GM19099 (cell line): ENCODE data around the gene MRPL52.
A peak's percentile ranks its signal among the peaks of the same experiment; 100 is the strongest.

Experiments
- POLR2A ChIP-seq: IDR thresholded peaks from 3 replicates; pipeline ENCODE4 v1.6.1; 2011; ENCODE audit warnings: low read depth; ENCODE audit not compliant: insufficient read length; ENCODE audit errors: extremely low read depth

The MRPL52 gene

DNA sequence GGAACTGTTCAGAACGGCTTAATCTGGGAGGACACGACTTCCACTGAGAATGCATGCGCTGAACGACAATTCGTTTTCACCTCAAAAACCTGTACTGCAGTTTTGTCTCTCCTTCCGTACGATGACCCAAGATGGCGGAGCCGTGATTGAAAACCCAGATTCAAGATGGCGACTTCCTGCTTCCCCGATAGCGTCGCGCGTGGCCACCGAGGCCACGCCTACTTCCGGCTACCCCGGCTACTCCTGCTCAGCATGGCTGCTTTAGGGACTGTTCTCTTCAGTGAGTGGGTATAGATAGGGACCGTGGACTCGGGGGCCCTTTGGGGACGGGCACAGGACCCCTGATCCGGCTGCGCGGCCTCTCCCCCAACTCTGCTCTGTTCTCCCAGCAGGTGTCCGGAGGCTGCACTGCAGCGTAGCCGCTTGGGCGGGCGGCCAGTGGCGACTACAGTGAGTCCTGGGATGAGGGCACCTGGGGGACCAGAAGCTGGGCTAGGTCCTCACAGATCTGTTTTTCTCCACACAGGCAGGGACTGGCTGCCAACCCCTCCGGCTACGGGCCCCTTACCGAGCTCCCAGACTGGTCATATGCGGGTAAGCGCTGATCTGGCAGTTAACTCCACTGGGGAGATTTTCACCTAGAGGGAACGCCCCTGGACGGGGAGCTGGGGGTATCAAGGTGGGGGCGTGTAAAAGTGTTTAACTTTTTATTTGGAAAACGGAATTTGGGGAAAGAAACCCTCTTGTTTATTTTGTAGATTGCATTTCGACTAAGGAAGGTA lies at the start of gene MRPL52:
MRPL52 (plus strand) TSS at position 227 of the 782 bp plus-strand sequence; CDS start at position 253, 26 bp downstream.
- TF ChIP-seq POLR2A: peak; percentile 84

DNA sequence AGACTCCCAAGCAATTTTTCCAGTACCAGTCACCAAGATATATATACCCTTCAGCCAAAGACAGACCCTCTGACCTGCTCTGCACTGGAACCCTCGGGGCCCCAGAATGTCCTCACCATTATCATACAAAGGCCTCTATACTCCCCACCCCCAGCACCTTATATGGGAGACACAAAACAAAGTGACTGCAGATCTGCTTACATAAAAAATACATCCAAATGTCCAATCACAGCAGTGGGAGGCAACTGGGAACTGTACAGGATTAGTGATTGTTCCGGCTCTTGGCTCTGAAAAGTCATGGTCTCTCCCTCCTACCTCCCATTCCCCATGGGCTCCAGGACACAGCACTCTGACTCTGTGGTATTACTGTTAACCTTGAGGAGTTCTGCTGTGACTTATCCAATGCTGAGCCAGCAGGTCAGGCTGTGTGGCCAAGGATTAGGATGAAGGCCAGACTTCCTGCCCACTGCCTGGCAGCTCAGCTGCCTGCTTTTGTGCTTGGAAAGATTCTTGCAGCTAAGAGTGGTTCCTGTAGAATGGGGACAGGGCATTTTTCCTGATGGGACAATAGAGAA lies 49.5 kb upstream of the MRPL52 start:
- no peak for TF ChIP-seq POLR2A

DNA sequence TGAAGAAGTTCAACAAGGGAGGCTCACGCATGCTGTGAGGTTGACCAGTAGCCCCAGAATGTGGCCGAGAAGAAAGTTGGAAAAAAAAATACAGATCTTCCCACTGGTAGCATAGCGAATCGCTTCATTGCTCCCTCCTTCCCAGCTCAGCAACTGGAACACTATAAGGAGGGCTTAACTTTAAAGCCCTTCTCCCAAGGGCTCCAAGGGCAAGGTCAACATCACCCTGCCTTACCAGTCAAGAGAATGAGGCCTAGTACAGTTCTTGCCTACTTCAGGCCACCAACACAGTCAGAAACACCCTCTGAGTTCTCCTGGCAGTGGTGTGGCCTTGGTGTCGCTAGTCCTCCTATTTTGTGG lies 48.8 kb upstream of the MRPL52 start:
- TF ChIP-seq POLR2A: no peak

DNA sequence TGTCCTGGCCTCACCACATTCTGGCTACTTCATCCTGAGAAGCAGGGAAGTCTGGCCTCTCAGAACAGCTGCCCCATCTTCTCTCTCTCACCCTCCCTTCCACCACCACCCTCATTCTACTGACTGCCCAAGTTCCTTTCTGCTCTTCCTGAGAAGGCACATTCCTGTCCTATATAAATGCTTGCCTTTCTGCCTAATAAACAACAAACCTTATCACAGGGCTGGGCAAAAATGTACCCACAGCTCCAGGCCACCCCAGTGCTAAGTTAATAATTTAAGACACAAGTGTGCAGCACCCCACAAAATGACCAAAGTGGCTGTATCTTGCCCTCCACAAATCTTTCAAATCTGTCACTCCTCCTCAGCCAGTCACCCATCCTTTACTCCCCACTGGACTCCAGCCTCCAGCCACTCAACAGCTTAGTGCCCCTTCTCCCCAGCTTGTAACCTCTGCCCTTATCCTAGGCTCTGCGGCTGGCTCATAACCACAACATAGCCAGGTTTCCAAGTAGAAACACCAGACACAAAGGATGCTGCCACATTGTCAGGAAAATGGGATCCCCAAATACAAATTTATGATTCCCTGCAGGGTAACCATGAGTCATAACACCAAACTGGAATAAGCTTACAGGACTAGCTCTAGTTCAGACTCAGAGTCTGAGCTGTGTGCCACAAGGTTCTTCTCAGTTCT lies 48.2 kb upstream of the MRPL52 start:
- no peak for TF ChIP-seq POLR2A

DNA sequence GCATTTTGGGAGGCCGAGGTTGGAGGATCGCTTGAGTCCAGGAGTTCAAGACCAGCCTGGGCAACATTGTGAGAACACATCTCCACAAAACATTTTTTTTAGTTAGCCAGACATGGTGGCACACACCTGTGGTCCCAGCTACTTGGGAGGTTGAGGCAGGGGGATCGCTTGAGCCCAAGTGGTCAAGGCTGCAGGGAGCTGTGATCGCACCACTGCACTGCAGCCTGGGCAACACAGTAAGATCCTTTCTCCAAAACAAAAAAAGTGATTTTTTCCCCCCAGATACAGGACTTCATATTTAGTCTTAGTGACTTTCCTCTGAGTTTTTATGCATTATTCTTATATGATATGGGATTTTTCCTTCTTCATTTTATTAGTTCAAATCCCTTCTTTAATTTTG lies 43.0 kb upstream of the MRPL52 start:
- no peak for TF ChIP-seq POLR2A

DNA sequence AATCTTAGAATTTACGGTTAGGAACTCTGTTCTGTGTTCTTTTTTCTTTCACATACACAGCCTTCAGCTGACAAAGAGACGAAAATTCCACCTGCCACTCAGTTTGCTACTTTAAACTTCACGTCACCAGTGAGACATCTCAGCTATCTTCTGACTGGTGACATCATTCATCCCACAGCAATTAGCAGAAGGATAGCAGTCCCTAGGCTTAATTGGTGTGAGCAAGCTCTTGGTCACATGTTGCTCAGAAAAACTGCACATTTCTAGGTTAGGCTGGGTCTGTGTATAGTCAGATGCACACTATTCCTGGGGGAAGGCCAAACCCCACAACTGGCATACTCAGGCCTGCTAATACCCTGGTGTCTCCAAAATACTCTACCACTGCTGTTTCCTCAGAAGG lies 38.4 kb upstream of the MRPL52 start:
- no peak for TF ChIP-seq POLR2A

DNA sequence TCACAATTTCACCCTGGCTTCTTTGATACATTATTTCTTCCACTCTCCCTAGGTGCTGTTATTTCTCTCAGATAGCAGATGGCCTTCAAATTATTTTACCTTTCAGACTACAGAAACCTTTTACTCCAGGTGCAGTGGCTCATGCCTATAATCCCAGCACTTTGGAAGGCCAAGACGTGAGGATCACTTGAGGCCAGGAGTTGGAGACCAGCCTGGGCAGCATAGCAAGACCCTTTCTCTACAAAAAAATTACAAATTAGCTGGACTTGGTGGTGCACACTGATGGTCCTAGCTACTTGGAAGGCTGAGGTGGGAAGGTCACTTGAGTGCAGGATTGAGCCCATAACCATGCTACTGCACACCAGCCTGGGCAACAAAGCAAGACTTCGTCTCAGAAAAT lies 37.5 kb upstream of the MRPL52 start:
- TF ChIP-seq POLR2A: no peak

DNA sequence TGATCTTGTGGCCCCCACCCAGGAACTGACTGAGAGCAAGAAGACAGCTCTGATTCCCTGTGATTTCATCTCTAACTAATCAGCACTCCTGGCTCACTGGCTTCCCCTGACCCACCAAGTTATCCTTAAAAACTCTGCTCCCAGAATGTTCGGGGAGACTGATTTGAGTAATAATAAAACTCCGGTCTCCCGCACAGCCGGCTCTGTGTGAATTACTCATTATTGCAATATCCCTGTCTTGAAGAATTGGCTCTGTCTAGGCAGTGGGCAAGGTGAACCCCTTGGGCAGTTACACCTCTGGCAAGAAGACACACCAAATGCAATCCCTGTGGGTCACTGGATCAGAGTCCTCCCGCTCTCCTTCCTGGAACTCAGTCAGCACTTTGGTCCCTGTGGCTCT lies 35.7 kb upstream of the MRPL52 start:
- TF ChIP-seq POLR2A: no peak

DNA sequence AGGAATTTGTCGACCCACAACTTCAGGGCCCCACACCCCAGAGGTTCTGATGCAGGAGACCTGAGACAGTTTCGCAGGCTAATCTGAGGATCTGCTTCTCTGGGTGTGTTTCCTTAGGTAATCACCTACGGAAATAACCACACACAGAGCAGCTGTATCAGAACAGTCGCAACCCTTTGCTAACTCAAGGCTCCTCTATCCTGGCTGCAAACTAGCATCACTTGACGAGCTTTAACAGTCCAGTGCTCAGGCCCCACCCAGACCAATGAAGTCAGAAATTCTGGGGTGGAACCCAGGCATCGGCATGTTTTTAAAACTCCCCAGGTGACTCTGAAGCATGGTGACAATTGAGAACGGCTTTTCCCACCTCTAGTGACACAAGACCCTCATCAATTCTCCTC lies 35.1 kb upstream of the MRPL52 start:
- no peak for TF ChIP-seq POLR2A

DNA sequence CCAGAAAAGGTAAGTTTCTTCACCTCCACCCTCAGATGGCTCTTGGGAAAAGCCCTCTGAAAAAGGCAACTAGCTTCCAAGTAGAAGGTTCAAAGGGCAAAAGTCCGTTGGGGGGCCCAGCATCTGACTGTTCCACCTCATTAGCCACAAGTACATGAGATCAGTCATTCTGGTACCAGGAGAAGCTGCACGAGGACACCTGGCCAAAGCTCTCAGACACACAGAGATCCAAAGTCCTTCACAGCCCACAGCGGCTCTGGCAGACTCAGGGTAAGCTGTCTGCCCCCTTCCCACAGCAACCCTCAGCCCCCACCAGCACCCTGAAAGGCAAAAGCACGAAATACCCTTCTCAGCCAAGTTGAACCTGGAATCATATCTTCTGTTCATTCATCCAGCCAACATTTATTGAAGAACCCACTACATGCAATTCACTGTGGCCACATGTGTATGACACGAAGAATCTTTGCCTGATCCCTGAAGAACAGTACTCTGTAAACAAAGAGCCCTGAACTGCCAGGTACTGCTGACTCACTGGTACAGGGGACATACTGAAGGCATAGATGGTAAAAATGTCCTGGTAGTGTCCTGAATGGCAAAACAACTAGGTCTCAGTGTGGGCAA lies 33.5 kb upstream of the MRPL52 start:
- TF ChIP-seq POLR2A: peak; percentile 8

DNA sequence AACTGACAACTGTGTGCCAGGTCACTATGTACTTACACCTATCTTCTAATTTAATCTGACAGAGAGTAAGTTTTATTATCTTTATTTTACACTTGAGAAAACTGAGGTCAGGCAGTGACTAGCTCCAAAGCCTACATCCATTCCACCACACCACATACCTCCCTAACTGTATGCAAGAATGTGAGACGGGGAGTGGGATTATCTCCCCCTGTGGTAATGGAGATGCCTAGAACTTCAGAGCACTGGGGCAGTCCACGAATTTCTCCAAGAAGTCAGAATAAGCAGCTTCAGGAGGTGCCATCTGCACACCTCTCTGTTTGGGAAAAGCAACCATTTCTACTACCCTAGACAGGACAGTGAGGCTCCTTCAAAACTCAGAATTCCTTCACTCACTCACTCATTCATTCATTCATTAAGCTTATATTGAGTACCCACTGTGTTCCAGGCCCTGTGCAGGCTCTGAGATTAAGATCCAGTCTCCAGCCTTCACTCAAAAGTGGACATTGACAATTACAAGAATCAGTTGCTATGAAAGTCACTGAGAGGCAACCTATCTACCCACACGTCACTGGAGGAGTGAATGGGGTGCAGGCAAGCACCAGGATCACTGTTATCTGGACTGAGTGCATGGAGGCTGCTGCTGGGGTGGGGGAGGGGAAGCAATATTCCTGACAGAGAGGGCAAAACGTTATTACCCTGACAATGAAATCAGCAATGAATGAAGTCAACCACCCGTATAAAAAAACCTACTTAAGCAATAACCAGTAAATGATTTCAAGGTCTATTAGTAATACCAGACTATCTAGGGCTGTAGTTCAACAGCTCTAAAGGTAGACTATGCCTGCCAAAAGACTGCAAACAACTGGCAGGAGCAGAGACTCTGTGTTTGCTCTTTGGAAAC lies 32.4 kb upstream of the MRPL52 start:
- no peak for TF ChIP-seq POLR2A

DNA sequence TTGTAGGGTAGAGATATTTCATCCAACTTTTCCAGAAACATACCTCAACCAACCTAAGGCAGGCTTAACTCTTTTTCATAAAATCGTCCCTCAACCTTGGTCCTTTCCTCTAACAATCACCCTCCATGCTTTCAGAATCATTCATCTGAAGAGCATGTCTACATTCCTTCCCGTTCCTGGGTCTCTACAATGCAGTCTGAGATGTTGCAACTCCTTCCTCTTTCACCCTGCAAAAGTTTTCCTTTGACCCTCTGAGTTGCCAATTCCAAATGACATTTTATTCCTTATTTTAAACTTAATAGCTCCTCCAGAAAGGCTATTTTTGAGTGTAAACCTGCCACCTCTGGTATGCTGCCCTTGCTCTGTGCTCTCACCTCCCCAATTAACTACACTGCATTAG lies 31.2 kb upstream of the MRPL52 start:
- no peak for TF ChIP-seq POLR2A

DNA sequence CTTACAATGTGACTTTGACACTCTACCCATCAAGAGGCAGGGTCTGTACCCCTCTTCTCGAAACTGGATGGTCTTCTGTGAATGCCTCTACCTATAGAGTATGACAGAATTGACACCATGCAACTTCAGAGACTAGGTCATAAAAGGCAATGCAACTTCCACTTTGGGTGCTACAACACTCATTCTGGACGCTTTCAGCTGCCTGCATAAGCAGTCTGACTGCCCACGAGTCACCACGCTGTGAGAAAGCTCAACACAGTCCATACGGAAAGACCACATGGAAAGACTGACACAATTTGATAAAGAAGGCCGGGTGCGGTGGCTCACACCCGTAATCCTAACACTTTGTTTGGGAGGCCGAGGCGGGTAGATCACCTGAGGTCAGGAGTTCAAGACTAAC lies 29.3 kb upstream of the MRPL52 start:
- no peak for TF ChIP-seq POLR2A

DNA sequence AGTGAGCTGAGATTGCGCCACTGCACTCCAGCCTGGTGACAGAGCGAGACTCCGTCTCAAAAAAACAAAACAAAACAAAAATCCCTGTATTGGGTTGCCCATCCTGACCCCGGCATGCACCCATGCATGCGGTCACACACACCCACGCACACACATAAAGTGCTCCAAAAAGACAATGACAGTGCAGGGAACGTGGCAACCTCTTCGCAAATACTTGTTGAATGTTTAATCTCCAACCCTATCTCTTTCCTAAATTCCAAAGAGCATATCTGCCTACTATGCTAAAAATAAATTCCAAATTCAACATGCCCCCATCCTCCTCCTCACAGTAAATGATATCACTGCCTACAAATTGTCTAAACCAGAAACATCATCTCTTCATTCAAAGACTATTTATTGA lies 28.0 kb upstream of the MRPL52 start:
- no peak for TF ChIP-seq POLR2A
